ENCODE measurements around the gene ANKRD12.

- no peak for TF ChIP-seq ELF4 (CRISPR knock-in tag; IDR thresholded peaks at IDR 0.05; ENCODE audit: low read depth)
- TF ChIP-seq E2F4 (CRISPR knock-in tag; IDR thresholded peaks at IDR 0.05; ENCODE audit: borderline replicate concordance, low read depth): no peak
- no peak for TF ChIP-seq ZMAT4 (CRISPR knock-in tag; IDR thresholded peaks at IDR 0.05)
- TF ChIP-seq ATF2 (CRISPR knock-in tag; IDR thresholded peaks at IDR 0.05; ENCODE audit: borderline replicate concordance, low read depth): no peak
- TF ChIP-seq, protein P1, sequence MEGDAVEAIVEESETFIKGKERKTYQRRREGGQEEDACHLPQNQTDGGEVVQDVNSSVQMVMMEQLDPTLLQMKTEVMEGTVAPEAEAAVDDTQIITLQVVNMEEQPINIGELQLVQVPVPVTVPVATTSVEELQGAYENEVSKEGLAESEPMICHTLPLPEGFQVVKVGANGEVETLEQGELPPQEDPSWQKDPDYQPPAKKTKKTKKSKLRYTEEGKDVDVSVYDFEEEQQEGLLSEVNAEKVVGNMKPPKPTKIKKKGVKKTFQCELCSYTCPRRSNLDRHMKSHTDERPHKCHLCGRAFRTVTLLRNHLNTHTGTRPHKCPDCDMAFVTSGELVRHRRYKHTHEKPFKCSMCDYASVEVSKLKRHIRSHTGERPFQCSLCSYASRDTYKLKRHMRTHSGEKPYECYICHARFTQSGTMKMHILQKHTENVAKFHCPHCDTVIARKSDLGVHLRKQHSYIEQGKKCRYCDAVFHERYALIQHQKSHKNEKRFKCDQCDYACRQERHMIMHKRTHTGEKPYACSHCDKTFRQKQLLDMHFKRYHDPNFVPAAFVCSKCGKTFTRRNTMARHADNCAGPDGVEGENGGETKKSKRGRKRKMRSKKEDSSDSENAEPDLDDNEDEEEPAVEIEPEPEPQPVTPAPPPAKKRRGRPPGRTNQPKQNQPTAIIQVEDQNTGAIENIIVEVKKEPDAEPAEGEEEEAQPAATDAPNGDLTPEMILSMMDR (IDR thresholded peaks at IDR 0.05): no peak
Observed at GRCh38 chr18:9120796-9121195, 15.8 kb upstream of the ANKRD12 start.
